HG03159 (cell line): ENCODE data around the gene GPBP1.
"Not testable (repeated sequence)": the region's sequence is repeated elsewhere in the genome, so short reads cannot be mapped to it uniquely, and the experiment has no call there.

Source experiments
- ATAC-seq: cut with Tn5 transposase; IDR thresholded peaks from one replicate; pipeline ENCODE4 v1.9.1; 2021; ENCODE audit warnings: mild to moderate bottlenecking, moderate library complexity; ENCODE audit not compliant: unreplicated experiment

GPBP1 gene, protein sequence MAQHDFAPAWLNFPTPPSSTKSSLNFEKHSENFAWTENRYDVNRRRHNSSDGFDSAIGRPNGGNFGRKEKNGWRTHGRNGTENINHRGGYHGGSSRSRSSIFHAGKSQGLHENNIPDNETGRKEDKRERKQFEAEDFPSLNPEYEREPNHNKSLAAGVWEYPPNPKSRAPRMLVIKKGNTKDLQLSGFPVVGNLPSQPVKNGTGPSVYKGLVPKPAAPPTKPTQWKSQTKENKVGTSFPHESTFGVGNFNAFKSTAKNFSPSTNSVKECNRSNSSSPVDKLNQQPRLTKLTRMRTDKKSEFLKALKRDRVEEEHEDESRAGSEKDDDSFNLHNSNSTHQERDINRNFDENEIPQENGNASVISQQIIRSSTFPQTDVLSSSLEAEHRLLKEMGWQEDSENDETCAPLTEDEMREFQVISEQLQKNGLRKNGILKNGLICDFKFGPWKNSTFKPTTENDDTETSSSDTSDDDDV

DNA sequence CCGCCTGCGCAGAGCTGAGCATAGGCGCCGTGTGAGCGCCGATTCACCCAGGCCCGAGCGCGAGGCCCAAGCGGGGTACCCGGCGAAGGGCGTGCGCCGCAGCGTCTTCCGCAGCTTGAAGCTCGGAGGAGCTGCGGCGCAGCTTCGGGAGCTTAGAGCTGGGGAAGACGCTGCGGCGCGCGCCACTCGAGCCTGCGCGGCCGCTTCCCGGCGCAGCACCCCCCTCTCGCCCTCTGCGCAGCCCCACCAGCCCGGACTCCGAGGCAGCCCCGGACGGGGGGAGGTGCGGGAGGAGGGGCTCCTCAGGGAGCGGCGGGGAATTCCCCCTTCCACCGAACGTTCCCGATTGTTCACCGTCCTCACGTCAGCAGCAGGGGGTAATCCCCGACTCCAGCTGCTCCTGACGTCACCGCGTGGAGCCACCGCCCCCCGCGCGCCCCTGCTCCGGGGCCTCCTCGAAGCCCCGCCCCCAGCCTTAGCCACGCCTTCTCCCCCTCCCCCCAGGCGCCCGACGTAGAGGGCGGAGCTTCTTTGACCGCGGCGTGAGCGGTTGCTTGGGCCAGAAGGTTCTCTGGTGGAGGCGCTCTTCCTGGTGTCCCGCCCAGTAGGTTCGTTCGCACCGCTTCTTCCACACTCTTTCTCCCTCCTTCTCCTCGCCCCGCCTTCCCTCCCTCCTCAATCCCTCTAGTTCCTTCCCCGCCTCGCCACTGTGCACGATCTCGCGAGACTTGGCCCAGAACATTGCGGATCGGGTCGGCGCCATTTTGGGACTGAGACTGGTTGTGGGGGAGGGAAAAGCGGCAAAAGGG is at the start of gene GPBP1:
Gene GPBP1 (plus strand): TSS at position 741 of the 809 bp plus-strand sequence. CDS start 40,072 bp downstream, outside the sequence.
- peak; percentile 63 for ATAC-seq

DNA sequence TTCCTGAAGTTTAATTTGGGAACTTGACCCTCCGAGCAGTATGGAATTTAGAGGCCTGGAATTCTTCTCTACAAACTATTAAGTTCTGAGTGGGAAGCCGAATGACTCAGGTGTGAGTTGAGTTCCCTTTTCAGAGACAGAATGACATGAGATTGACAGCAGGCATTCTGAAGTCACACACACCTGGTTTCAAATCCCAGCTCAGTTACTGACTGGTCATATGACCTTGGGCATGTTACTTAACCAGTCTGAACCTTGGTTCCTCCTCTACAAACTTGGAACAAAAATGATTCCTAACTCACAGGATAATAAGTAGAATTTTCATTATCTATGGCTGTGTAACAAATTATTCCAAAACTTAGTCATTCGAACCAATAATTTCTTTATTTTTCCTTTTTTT is 45.5 kb upstream of the GPBP1 start:
- ATAC-seq = no peak

DNA sequence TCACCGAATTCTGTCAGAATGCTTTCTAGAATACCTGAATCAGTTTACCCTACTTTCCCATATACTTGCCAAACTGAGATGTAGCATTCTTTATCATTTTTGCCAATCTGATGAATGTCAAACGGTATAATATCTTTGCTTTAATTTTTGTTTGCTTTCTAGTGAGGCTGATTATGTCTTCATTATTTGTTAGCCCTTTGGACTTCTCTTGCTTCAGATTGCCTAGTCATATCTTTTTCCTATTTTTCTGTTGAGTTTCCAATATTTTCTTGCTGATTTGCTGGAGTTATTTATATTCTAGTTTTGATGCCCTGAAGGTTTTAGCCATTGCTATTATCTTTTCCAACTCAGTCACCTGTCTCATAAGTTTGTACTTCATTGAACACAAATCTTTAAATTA is 40.3 kb upstream of the GPBP1 start:
- no peak for ATAC-seq

DNA sequence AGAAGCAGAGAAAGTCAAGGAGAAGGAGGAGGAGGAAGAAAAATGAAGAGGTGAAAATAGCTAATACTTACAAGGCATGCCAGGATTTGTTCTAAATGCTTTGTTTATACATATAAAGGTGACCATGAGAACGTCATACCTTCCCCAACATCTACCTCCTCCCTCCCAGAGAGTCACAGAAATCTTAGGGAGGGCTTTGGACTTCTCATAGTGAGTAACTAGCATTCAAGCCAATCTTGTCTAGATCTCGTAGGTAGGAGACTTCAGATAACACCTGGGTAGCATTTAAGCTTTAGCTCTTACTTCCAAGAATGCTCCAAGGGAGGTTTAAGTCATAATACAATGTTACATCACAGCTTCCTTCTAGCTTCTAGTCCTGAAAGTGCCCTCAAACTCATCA is 36.5 kb upstream of the GPBP1 start:
- ATAC-seq = no peak

DNA sequence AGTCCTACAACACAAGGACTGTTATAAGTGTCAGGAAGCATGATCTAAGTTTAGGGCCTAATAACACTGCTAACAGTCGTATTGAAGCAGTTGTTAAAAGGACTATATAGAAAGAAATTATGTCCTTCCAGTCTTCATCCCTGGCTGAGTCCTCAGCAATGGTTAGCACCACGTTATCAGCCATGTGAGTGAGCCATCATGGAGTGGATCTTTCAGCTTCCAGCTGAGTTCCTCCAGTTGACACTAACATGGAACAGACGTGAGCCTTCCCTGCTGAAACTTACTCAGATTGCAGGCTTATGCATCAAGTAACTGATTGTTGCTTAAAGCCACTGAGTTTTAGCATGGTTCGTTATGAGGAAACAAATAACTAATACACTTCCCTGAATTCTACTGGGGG is 21.5 kb upstream of the GPBP1 start:
- no peak for ATAC-seq

DNA sequence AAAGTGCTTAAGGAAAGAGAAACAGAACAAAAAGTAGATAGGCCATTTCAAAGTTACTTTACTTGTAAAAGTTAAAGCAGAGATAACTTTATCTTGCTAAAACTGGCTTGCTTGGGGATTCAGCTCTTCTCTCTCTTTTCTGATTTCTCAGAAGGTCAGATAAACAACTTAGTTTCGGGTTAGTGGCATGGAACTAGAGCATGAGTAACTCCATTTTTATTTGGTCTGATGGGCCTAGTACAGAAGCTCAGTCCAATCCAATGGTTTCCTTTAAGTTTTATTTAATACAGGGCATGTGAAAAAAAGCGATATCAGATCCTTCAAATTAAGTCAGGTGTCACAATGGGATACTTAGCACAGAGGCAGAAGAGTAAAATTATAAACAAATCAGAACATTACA is 18.8 kb upstream of the GPBP1 start:
- ATAC-seq = no peak

DNA sequence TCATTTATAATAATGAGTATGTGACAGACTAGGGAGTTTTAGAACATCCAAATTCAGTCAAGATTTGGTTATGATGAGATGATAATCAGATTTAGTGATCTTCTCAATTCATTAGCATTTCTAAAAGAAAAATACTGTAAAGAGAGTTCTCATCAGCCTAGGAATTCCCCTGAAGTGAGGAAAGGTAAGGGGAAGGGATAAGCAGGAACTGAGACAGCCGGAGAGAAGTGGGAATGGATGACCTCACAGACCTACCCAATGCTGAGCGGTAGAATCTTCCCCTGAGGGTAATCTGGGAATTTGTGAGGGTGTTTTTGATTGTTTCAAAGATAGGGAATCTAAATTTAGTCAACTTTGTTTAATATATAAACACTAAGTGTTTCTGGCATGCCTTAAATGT is 16.7 kb upstream of the GPBP1 start:
- no peak for ATAC-seq

DNA sequence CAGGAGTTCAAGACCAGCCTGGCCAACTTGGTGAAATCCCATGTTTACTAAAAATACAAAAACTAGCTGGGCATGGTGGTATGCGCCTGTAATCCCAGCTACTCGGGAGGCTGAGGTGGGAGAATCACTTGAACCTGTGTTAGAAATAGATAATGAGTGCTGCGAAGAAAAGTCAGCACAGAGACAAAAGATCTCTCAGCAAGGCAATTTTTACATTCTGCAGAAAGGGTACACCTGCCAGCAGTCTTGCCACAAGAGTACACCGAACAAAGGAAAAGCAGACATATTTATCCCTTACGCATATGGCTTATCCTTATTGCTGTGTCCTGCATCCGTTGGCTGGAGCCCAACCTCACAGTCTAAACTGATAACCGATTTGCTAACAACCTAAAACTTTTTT is 16.2 kb upstream of the GPBP1 start:
- ATAC-seq = no peak

DNA sequence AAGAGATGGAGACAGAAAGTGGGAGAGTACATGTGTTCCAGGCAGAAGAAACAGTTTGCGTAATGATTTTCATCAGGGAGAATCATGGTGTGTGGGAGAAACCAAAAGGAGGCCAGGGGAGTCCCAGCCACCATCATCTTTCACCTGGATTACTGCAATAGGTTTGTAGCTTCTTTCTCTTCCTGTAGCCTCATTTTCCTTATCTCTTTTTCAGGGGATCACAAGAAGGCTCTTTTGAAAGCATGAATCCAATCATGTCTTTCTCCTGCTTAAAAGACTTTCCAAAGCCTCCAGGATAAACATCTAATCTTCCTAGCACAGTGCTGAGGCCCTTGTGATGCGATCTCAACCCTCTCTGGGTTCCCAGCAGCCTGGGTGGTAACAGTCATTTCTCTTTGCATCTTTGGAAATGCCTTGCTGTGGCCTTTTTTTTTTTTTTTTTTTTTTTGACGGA is 10.3 kb upstream of the GPBP1 start:
- ATAC-seq = no peak

DNA sequence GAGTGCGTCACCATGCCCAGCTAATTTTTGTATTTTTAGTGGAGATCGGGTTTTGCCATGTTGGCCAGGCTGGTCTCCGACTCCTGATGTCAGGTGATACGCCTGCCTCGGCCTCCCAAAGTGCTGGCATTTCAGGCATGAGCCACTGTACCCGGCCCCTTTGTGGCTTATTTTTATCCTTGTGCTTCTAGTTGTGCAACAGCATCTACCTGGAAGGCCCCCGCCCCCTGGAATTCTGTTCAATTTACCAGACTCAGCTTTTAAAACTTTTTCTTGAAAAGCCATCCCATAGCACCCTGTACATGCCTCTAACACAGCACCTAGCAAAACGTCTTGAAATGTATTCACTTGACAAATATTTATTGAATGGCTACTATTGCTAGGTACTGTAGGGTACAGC is 9.7 kb upstream of the GPBP1 start:
- no peak for ATAC-seq

DNA sequence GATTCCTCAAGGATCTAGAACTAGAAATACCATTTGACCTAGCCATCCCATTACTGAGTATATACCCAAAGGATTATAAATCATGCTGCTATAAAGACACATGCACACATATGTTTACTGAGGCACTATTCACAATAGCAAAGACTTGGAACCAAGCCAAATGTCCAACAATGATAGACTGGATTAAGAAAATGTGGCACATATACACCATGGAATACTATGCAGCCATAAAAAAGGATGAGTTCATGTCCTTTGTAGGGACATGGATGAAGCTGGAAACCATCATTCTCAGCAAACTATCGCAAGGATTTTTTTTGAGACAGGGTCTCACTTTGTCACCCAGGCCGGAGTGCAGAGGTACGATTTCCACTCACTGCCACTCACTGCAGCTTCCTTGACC is 8.7 kb upstream of the GPBP1 start:
- ATAC-seq = not testable (repeated sequence)

DNA sequence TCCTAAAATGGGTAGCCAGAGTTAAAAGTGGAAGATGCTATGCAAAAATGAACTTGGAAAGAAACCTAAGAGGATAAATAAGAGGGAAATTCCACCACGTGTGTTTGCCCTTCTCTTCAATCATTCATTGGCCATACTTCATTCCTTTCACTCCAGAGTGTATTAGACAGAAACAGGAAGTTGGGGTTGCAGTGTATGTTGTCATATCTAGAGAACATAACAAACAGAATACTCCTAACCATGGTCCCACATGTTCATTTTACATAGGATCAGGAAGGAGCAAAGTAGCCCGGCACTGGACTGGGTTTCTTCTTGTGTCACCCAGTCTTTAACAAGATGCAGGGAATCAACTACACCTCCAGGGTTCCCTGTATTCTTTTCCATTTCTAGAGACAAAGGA is 7.6 kb upstream of the GPBP1 start:
- peak; percentile 79 for ATAC-seq

DNA sequence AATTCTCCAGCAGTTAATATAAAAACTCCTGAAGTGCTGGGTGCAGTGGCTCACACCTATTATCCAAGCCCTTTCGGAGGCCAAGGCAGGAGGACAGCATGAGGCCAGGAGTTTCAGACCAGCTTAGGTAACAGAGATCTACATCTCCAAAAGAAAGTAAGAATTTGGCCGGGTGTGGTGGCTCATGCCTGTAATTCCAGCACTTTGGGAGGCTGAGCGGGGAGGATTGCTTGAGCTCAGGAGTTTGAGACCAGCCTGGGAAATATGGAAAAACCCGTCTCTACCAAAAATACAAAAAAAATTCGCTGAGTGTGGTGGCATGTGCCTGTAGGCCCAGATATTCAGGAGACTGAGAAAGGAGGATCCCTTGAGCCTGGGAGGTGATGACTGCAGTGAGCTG is 6.7 kb upstream of the GPBP1 start:
- no peak for ATAC-seq

DNA sequence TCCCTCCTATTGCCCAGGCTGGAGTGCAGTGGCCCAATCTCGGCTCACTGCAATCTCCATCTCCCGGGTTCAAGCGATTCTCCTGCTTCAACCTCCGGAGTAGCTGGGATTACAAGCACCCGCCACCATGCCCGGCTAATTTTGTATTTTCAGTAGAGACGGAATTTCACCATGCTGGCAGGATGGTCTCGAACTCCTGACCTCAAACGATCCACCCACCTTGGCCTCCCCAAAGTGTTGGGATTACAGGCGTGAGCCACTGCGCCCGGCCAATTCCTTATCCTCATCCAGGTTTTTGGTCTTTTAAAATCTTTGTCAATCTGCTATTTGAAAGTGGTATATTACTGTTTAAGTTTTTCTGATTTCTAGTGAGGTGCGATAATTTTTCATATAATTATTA is 3.7 kb upstream of the GPBP1 start:
- not testable (repeated sequence) for ATAC-seq

DNA sequence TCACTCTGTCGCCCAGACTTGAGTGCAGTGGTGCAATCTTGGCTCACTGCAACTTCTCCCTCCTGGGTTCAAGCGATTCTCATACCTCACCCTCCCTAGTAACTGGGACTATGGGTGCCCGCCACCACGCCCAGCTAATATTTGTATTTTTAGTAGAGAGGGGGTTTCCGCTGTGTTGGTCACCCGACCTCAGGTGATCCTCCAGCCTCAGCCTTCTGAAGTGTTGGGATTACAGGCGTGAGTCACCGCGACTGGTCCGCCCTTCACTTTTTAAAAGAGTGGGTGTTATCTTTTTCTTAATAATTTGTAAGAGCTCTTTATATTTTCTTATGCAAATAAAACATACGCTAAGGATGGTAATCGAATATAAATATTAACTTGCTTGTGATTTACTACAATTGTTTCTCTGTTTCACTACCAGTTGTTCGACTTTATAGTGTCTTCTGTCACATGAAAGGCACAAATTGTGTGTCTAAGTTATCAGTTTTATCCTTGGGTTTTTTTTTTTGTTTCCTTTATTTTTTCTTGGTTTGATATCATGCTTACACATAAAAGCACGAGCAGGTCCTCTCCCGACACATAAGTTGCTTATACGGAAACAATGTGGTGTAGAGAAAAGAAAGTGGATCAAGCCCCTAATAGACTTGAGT is 1.9 kb upstream of the GPBP1 start:
- ATAC-seq = no peak

DNA sequence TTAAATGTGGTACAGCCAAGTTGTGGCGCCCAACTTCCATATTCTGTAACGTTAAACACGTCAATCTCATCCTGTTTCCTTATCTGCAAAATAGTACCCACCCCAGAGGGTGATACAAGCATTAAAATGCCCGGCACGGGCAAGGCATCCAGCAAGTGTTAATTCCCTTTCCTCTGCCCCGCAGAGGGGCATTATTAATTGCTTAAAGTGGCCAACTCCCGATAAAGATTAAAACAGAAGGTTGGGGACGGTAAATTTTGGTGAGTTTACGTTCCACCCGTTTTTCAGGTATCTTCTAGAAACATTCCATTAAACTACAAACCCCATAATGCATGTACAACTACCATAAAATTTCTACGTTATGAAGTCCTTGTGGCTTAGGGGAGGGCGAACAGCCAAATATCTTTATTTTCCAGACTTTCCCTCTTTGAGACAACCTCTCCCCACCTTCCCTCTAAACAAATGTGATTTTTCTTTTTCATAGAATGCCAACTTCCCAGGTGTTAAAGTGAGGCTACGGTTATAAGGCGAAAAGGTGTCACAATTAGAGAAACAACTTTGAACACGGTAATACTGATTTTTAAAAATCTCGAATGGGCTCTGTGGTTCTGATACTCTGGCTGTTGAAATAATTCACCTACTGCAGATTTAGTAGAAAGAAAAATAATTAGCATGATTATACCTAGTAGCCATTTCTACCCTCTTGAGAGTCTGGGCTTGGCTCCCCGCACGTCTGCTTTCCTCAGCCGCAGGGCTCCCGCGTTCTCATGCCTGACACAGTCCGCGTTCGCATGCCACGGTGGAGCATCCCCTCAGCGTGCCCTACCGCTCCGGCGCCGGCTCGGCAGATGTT is 1.2 kb upstream of the GPBP1 start:
- no peak for ATAC-seq

DNA sequence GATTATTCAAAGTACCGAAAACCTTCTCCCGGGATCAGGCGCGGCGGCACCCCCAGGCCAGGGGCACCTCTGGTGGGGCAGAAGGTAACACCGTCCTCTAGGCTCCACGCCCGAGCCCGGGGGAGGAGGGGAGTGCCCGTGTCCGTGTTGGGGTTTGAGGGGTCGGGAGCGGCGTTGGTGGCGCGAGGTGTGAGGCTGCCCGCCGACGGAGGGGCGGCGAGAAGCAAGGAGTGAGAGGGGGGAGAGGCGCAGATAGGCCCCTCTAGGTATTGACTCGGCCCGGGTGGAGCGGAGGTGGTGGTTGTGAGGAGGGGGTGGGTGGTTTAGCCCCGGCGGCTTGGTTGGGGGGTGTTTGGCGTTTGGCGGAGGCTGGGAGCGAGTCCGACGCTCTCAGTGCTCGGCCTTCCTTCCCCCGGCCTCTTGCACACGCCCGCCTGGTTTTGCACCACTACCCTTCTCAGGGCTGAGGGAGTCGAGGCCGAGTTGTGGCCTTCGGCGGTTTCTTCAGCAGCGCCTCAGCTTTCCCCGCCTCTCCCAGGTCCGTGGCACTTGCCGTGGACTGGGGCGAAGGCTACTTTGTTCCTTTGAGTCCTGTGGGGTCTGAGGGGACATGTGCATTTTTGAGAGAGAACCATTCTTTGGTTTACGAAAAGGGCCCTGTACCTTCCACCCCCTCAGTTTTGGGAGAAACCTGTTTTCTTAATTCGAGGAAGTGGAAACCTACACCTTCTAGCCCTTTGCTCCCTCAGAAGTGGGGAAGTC is 450 bp downstream of the GPBP1 start:
- ATAC-seq = peak; percentile 4

DNA sequence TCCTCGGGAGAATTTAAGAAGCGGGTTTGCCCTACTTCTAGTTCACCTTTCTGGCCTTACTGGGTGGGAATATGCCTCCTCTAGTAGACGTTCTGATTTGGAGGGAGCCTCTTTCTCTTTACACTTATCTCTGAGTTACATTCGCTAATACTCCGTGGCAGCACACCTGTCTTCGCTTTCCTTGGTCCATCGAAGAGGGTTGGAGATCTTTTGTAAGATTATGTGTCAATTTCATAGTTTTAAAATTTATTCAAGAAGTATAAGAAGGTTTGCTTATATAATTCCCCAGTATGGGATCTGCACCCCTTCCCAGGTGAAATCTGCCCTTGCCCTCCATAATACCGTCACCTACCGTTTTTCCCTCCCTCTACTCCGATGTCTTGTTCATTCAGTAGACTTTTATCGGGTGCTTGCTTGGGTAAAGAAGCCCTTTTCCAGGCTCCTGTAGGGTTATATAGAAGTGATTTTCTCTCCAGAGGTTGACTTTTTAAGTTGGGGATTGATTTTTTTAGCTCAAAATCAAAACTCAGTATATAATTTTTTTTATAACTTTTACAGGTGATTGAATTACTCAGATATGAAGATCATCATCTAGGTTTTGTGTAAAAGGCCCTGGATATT is 1.1 kb downstream of the GPBP1 start:
- no peak for ATAC-seq

DNA sequence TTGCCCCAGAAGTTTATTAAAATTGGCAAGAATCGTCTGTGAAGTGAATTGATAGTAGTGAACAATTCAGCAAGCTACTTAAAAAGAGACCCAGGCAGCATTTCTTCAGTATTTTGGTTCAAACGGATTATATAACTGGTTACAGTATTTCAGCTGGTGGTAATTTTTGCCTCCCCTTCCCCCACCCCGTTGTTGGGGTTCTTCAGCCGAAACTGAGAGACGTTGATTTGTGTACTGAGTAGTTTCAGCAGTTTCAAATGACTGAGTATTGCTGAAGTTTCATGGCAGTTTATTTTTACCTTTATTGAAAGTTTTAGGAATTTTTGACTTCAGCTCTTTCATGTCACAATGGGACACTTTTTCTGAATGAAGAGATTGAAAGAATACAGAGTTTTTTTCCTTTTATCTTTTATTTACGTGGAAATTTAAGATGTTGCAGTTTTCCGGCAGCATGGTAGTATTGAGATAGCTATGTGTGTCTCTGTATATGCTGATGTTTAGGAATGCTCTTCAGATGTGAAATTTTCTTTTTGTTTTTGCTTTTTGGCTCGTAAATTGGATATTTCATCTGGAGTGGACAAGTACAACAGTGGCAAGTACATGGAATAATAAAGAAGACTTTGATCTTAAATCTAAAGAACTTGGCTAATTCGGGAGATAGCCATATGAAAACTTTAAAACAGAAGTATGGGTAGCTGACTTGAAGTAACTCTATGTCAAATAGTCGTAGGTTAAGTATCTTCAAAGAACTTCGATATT is 1.9 kb downstream of the GPBP1 start:
- no peak for ATAC-seq
